Frontal cortex (tissue), 4 donors: ENCODE measurements around the gene MRPL45. TPM values are rescaled to one million over a fixed set of nuclear protein-coding genes. Genes with fewer than 3 reads are reported as not detected.

Experiments used
- DNase-seq, 2 donors: peaks; one replicate each; pipeline ENCODE4 v3.0.0; 2012; ENCODE audit warnings: low spot score in 2 of 2
- FAIRE-seq: peaks from 2 replicates; lab custom pipeline; 2012; peaks lifted over from hg19 to GRCh38; lab: Jason Lieb, UNC
- total RNA-seq: library from RNA; depleted of rRNA; stranded (reverse); fragments of >200 nt; gene quantifications from one replicate; pipeline ENCODE4 v1.2.3, GENCODE V29; 2014
- donor health status: control.
- donor health status: control.
- donor health status: control.

MRPL45 gene
- total RNA-seq, 1 donor from 2014 or later = 36.3 TPM

- FAIRE-seq = no peak
- DNase-seq = no peak
These were observed 27.3 kb downstream of the MRPL45 start for GRCh38 chr17:38324141-38324697.

GRCh38 chr17:38324772-38325171 is 27.8 kb downstream of the MRPL45 start:
- DNase-seq (no peak), FAIRE-seq (no peak)

- FAIRE-seq = no peak
- DNase-seq = no peak
These were observed 28.4 kb downstream of the MRPL45 start for GRCh38 chr17:38325221-38325851.

GRCh38 chr17:38326996-38327792 is 30.2 kb downstream of the MRPL45 start:
- FAIRE-seq (no peak), DNase-seq (no peak)

GRCh38 chr17:38327936-38328335 is 31.0 kb downstream of the MRPL45 start:
- FAIRE-seq (no peak), DNase-seq (no peak)

GRCh38 chr17:38328620-38329019 is 31.7 kb downstream of the MRPL45 start:
- FAIRE-seq (no peak), DNase-seq (no peak)

- DNase-seq = no peak
- FAIRE-seq = no peak
These were observed 32.3 kb downstream of the MRPL45 start for GRCh38 chr17:38329284-38329683.

GRCh38 chr17:38329808-38330730 is 33.1 kb downstream of the MRPL45 start:
- DNase-seq = no peak
- no peak for FAIRE-seq

- FAIRE-seq (no peak), DNase-seq (no peak)
These were observed 34.0 kb downstream of the MRPL45 start for GRCh38 chr17:38330941-38331411.

GRCh38 chr17:38332735-38333134 is 35.8 kb downstream of the MRPL45 start:
- DNase-seq (no peak), FAIRE-seq (no peak)

GRCh38 chr17:38333635-38334295 is 36.8 kb downstream of the MRPL45 start:
- no peak for FAIRE-seq
- DNase-seq = no peak

- no peak for DNase-seq
- FAIRE-seq = no peak
These were observed 37.8 kb downstream of the MRPL45 start for GRCh38 chr17:38334480-38335364.

GRCh38 chr17:38336838-38337237 is 39.9 kb downstream of the MRPL45 start:
- no peak for FAIRE-seq
- no peak for DNase-seq

GRCh38 chr17:38338053-38338452 is 41.1 kb downstream of the MRPL45 start:
- no peak for DNase-seq
- FAIRE-seq = no peak

GRCh38 chr17:38338535-38338934 is 41.6 kb downstream of the MRPL45 start:
- DNase-seq (no peak), FAIRE-seq (no peak)

GRCh38 chr17:38339891-38340290 is 42.9 kb downstream of the MRPL45 start:
- no peak for DNase-seq
- no peak for FAIRE-seq

- peak; percentile 60 to 65 for DNase-seq
- no peak for FAIRE-seq
These were observed 44.2 kb downstream of the MRPL45 start for GRCh38 chr17:38341035-38341721.
